Stimulated activated effector memory CD8-positive, alpha-beta T cell treated with anti-CD3 and anti-CD28 coated beads, Interleukin-12 subunit alpha, Interleukin-12 subunit beta, amount 100 ng/mL, for 72 hours (primary cell): ENCODE data around the gene MED25.

Experiments used
- ATAC-seq: fragments of 150-1000 bp; cut with Tn5 transposase; 2 replicates; pipeline ENCODE4 v1.10.0; 2021
- DNase-seq, 2 donors: peaks; one replicate each; pipeline ENCODE4 v3.0.0; 2021 to 2022; ENCODE audit warnings: low spot score in 2 of 2
- H3K27ac Mint-ChIP-seq: one replicate; pipeline ENCODE4 v1.8.0; 2022; ENCODE audit warnings: mild to moderate bottlenecking, mixed read lengths
- H3K36me3 Mint-ChIP-seq: one replicate; pipeline ENCODE4 v1.8.0; 2022; ENCODE audit warnings: mild to moderate bottlenecking, mixed read lengths
- H3K4me1 Mint-ChIP-seq: one replicate; pipeline ENCODE4 v1.8.0; 2022; ENCODE audit warnings: mixed read lengths
- H3K4me3 Mint-ChIP-seq: one replicate; pipeline ENCODE4 v1.8.0; 2022; ENCODE audit warnings: mild to moderate bottlenecking, mixed read lengths
- H3K9me3 Mint-ChIP-seq: one replicate; pipeline ENCODE4 v1.8.0; 2022; ENCODE audit warnings: mixed read lengths

The MED25 gene

DNA sequence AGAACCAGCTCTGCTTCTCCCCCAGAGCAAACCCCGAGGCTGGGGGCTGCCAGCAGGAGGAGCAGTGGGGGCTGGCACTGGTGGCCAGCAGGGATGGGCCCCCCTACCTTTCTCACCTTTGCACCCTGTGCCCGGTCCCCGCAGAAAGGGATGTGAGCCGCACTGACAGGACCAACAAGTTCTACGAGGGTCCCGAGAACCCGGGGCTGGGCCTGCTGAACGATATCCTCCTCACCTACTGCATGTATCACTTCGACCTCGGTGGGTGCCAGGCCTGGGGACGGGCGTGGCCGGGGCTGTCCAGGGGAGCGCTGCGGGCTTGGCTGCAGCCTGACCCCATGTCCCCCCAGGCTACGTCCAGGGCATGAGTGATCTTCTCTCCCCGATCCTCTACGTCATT, 66.0 kb downstream of the MED25 start:
- Mint-ChIP-seq H3K4me1 (peaks cover 37% of the 10 kb centered on the region), H3K27ac (no peak overlapping the region), H3K4me3 (no peak overlapping the region), H3K9me3 (no peaks in the 10 kb centered on the region), H3K36me3 (no peaks in the 10 kb centered on the region)
- no peak for ATAC-seq
- no peak for DNase-seq

DNA sequence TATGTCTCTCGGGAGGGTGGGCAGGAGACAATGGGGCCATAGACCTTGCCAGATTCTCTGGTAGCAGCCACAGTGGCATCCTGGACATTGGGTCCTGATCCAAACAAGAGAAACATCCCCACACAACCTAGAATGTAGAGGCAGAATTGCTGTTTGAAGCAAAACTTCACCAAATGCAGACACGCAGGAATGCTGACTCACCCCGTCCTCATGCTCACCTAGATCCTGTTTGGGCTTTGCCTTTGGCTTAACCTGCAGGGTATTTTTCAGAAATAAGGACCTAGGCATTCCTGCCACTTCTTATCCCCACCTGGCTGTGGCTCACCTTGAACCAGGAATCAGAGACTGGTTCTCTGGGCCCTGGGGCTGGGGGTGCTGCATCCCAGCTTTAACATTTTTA, 66.7 kb downstream of the MED25 start:
- DNase-seq (no peak), ATAC-seq (no peak)
- no peaks in the 10 kb centered on the region for H3K36me3 Mint-ChIP-seq
- no peak overlapping the region for H3K4me3 Mint-ChIP-seq
- no peaks in the 10 kb centered on the region for H3K9me3 Mint-ChIP-seq
- peaks cover 39% of the 10 kb centered on the region for H3K4me1 Mint-ChIP-seq
- no peak overlapping the region for H3K27ac Mint-ChIP-seq
